ENCODE data around the gene CAPN2. TPM values are rescaled to one million over a fixed set of nuclear protein-coding genes. Genes with fewer than 3 reads are reported as not detected.

The CAPN2 gene
- 151 TPM for total RNA-seq

GRCh38 chr1:223712194-223712849 is at the start of gene CAPN2:
Gene CAPN2, plus strand, starts transcription at chr1:223712539. Its CDS starts 102 bp downstream, at chr1:223712641.
- DNase-seq (ENCODE audit: low spot score), result peak; percentile 83

GRCh38 chr1:223662943-223663342 is 49.4 kb upstream of the CAPN2 start:
- no peak for DNase-seq (ENCODE audit: low spot score)

GRCh38 chr1:223664106-223664505 is 48.2 kb upstream of the CAPN2 start:
- DNase-seq (ENCODE audit: low spot score), result no peak

GRCh38 chr1:223665592-223666312 is 46.6 kb upstream of the CAPN2 start, which contains the start of gene CAPN8:
Gene CAPN8, minus strand, starts transcription at chr1:223665701. Its CDS starts 55 bp downstream, at chr1:223665646.
- peak; percentile 57 for DNase-seq (ENCODE audit: low spot score)

GRCh38 chr1:223667484-223668182 is 44.7 kb upstream of the CAPN2 start:
- DNase-seq (ENCODE audit: low spot score), result no peak

GRCh38 chr1:223669003-223669795 is 43.1 kb upstream of the CAPN2 start:
- no peak for DNase-seq (ENCODE audit: low spot score)

- DNase-seq (ENCODE audit: low spot score), result no peak
These were observed 41.7 kb upstream of the CAPN2 start for GRCh38 chr1:223670458-223671159.

GRCh38 chr1:223674119-223674890 is 38.0 kb upstream of the CAPN2 start:
- no peak for DNase-seq (ENCODE audit: low spot score)

GRCh38 chr1:223678841-223679240 is 33.5 kb upstream of the CAPN2 start:
- no peak for DNase-seq (ENCODE audit: low spot score)

- DNase-seq (ENCODE audit: low spot score), result no peak
These were observed 32.2 kb upstream of the CAPN2 start for GRCh38 chr1:223680188-223680587.

- DNase-seq (ENCODE audit: low spot score), result no peak
These were observed 29.8 kb upstream of the CAPN2 start for GRCh38 chr1:223682502-223682901.

- peak; percentile 77 for DNase-seq (ENCODE audit: low spot score)
These were observed 28.5 kb upstream of the CAPN2 start for GRCh38 chr1:223683586-223684487.

GRCh38 chr1:223684488-223684792 is 27.9 kb upstream of the CAPN2 start:
- DNase-seq (ENCODE audit: low spot score), result no peak

- no peak for DNase-seq (ENCODE audit: low spot score)
These were observed 21.2 kb upstream of the CAPN2 start for GRCh38 chr1:223691121-223691520.

GRCh38 chr1:223695014-223695548 is 17.3 kb upstream of the CAPN2 start:
- DNase-seq (ENCODE audit: low spot score), result no peak

- DNase-seq (ENCODE audit: low spot score), result no peak
These were observed 16.4 kb upstream of the CAPN2 start for GRCh38 chr1:223695941-223696340.

- DNase-seq (ENCODE audit: low spot score), result no peak
These were observed 11.9 kb upstream of the CAPN2 start for GRCh38 chr1:223700388-223700918.

GRCh38 chr1:223700942-223701637 is 11.2 kb upstream of the CAPN2 start:
- no peak for DNase-seq (ENCODE audit: low spot score)
